Endothelial cell (in vitro differentiated cells): ENCODE data around the gene HLF. TPM values are rescaled to one million over a fixed set of nuclear protein-coding genes. Genes with fewer than 3 reads are reported as not detected.

ENCODE experiments used
- DNase-seq: peaks from one replicate; pipeline ENCODE4 v3.0.0; 2021; ENCODE audit warnings: low spot score
- H3K27ac Mint-ChIP-seq: one replicate; pipeline ENCODE4 v1.8.0; 2021; ENCODE audit warnings: mixed read lengths, inconsistent platforms; ENCODE audit not compliant: unreplicated experiment
- H3K27me3 Mint-ChIP-seq: one replicate; pipeline ENCODE4 v1.8.0; 2021; ENCODE audit warnings: mild to moderate bottlenecking, moderate library complexity, mixed read lengths, inconsistent platforms; ENCODE audit not compliant: unreplicated experiment
- H3K36me3 Mint-ChIP-seq: one replicate; pipeline ENCODE4 v1.8.0; 2021; ENCODE audit warnings: mild to moderate bottlenecking, low read depth, mixed read lengths, inconsistent platforms; ENCODE audit not compliant: unreplicated experiment
- H3K4me1 Mint-ChIP-seq: one replicate; pipeline ENCODE4 v1.8.0; 2021; ENCODE audit warnings: mild to moderate bottlenecking, mixed read lengths, inconsistent platforms; ENCODE audit not compliant: unreplicated experiment
- H3K4me3 Mint-ChIP-seq: one replicate; pipeline ENCODE4 v1.8.0; 2021; ENCODE audit warnings: mild to moderate bottlenecking, mixed read lengths, inconsistent platforms; ENCODE audit not compliant: unreplicated experiment
- H3K9me3 Mint-ChIP-seq: one replicate; pipeline ENCODE4 v1.8.0; 2021; ENCODE audit warnings: mixed read lengths, inconsistent platforms; ENCODE audit not compliant: unreplicated experiment
- total RNA-seq: library from RNA; stranded (reverse); fragmentation: NEBNext Ultra II Directional; extraction: Animal tissue kit (Norgen Biotek cat#: 25700); gene quantifications from one replicate; pipeline ENCODE4 v1.2.1, GENCODE V29; 2021; ENCODE audit not compliant: unreplicated experiment
- TF ChIP-seq, protein P1 (sequence below): fragments of 200-600 bp; sonication (generic); IDR thresholded peaks from one replicate; pipeline ENCODE4 v1.5.0; 2021; ENCODE audit warnings: antibody characterized with exemption; ENCODE audit not compliant: unreplicated experiment

HLF gene
- total RNA-seq, 1 donor from 2014 or later, result not detected

DNA sequence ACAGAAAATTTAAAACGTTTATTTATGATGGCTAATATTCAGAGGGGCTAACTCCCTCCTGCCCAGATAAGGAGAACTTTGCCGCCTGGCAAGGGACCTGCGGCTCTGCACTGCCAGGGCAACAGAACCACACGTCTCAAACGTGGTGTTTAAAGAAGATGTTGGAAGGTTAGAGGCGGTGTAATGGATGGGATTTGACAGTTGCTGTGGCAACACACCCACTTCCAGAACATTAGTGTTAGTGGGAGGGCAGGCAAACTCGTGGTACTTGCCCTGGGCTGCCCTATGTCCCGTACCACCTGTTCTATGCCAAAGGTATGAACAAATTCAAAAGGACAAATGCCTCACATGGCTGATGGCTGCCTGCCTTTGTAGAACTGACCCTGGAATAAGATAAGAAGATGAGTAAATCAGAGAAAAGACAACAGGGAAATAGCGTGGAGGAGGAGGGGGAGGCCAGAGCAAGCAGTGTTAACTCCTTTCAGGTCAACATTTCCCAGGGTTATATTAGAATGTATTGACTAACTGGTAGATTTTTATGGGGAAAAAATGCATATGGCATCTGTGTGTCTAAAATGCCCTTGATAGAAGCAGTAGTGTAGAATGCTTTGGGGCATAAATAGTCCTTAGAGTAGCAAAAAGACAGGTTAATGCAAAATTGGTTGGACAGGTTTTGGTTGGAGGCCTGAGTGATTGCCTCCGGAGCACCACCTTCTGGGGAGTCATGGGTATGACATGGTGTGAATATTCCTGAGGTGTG lies 30.8 kb downstream of the HLF start:
- TF ChIP-seq, protein P1, sequence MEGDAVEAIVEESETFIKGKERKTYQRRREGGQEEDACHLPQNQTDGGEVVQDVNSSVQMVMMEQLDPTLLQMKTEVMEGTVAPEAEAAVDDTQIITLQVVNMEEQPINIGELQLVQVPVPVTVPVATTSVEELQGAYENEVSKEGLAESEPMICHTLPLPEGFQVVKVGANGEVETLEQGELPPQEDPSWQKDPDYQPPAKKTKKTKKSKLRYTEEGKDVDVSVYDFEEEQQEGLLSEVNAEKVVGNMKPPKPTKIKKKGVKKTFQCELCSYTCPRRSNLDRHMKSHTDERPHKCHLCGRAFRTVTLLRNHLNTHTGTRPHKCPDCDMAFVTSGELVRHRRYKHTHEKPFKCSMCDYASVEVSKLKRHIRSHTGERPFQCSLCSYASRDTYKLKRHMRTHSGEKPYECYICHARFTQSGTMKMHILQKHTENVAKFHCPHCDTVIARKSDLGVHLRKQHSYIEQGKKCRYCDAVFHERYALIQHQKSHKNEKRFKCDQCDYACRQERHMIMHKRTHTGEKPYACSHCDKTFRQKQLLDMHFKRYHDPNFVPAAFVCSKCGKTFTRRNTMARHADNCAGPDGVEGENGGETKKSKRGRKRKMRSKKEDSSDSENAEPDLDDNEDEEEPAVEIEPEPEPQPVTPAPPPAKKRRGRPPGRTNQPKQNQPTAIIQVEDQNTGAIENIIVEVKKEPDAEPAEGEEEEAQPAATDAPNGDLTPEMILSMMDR, result peak; percentile 85
- Mint-ChIP-seq H3K9me3 (no peaks in the 10 kb centered on the region), H3K27me3 (no peaks in the 10 kb centered on the region), H3K4me3 (no peak overlapping the region), H3K36me3 (no peaks in the 10 kb centered on the region), H3K27ac (no peak overlapping the region), H3K4me1 (peaks cover 3% of the 10 kb centered on the region)
- DNase-seq, result peak; percentile 74

DNA sequence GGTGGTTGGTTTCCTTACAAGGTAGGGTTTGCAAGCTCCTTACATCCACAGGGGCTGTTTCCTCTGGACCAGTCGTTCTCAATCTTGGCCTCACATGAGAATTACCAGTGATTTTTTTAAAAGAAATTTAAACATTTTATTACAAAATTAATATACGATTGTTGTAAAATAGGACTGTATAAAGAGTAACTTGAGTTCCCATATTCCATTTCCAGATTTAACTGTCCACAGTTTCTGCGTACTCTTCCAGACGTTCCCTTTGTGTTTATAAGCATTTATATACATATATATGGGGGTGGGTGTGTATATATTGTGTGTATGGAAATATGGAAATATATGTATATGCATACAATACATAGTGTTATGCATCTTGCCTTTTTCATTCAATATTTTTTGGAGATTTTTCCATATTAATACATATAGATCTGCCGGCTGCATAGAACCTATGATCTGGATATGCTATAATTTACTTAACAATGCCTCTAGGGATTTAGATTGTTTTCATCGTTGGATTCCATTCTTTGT lies 31.5 kb downstream of the HLF start:
- DNase-seq, result no peak
- H3K9me3 Mint-ChIP-seq, result no peaks in the 10 kb centered on the region
- no peaks in the 10 kb centered on the region for H3K27me3 Mint-ChIP-seq
- TF ChIP-seq, protein P1, result no peak
- no peak overlapping the region for H3K4me3 Mint-ChIP-seq
- peaks cover 3% of the 10 kb centered on the region for H3K4me1 Mint-ChIP-seq
- H3K36me3 Mint-ChIP-seq, result no peaks in the 10 kb centered on the region
- no peak overlapping the region for H3K27ac Mint-ChIP-seq

DNA sequence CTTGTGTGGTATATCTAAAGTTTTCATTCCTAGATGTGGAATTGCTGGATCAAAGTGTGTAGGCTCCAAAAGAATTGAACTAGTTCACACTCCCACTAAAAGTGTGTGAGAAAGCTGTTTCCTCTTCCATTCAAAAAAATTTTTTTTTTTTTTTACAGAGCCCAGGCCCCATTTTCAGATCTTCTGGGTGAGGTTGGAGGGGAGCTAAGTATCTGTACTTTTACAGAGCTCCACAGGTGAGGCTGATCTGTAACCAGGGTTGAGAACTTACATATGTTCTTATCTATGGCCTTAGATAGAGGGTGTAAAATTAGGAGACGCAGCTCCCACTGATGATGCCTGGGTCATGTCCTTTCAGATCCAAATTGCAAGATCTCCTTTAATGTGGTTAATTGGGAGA lies 31.9 kb downstream of the HLF start:
- Mint-ChIP-seq H3K4me3 (no peak overlapping the region), H3K27ac (no peak overlapping the region), H3K36me3 (no peaks in the 10 kb centered on the region), H3K4me1 (peaks cover 3% of the 10 kb centered on the region), H3K9me3 (no peaks in the 10 kb centered on the region), H3K27me3 (no peaks in the 10 kb centered on the region)
- TF ChIP-seq, protein P1, result no peak
- DNase-seq, result no peak

DNA sequence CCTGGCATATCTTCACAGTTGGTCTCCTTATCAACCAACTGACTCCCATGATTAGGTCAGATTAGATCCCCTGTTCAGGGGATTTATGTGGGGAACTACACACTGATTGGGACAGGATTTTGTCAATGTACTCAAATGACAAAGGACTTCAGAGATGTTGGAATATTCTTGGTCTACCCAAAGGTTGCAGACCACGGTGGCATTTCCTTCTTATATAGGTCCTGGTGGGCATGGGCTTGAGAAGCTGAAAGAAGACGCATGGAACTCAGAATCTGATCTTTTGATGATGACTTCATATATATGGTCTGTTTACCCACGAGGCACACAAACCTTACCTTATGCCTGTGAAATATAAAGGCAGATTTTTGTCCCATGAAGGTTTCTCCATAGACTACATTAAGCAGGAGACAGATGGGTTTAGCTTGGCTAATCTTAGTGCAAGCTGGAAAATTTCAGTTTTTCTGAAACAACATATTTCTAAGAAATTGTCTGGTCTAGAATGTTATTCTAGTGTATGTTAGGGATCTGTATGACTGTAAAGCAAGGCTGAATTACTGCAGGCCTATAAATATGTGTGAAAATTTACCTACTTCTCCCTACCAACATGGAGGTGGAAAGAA lies 33.5 kb downstream of the HLF start:
- Mint-ChIP-seq H3K36me3 (no peaks in the 10 kb centered on the region), H3K4me1 (peaks cover 3% of the 10 kb centered on the region), H3K9me3 (no peaks in the 10 kb centered on the region), H3K4me3 (no peak overlapping the region), H3K27ac (no peak overlapping the region), H3K27me3 (no peaks in the 10 kb centered on the region)
- TF ChIP-seq, protein P1, result no peak
- no peak for DNase-seq
